Tibial nerve (tissue), 4 donors: ENCODE measurements around the gene CARD14.

ENCODE experiments used
- EP300 ChIP-seq, 2 donors: sonication (generic); formaldehyde crosslinking; IDR thresholded peaks; one replicate each; pipeline ENCODE4 v1.6.1; 2017; ENCODE audit warnings: antibody characterized with exemption in 2 of 2, mild to moderate bottlenecking in 1 of 2
- TF ChIP-seq, protein P1 (sequence below), 5 experiments: fragments of 200-600 bp in 3 of 5; fragments of 450-650 bp in 2 of 5; sonication (generic) in 3 of 5; IDR thresholded peaks; one replicate each; pipeline ENCODE4 v1.5.1; 2016 to 2019; ENCODE audit warnings: antibody characterized with exemption in 5 of 5, mild to moderate bottlenecking in 3 of 5, moderate library complexity in 2 of 5

DNA sequence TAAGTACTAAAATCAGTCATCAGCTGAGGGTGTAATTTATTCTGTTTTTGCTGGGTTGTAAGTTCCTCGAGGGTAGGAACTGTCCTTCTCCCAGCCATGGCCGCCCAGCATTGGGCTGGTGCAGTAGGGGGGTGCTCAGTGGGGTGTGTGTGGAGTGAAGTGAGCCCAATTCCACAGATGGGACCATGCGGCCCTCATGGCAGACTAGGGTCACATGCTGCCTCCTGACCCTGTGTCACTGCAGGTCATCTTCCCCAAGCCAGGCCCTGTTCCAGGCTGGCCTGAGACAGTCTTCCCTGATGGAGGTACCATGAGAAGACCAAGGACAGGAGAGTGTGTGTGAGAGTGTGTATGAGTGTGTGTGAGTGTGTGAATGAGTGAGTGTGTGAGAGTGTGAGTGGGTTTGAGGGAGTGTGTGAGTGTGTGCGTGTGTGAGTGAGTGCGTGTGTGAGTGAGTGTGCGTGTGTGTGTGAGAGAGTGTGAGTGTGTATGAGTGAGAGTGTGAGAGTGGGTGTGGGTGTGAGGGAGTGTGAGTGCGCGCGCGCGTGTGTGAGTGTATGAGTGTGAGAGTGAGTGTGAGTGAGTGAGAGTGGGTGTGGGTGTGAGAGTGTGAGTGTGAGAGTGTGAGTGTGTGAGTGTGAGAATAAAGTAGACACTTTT is 54.1 kb downstream of the CARD14 start:
- TF ChIP-seq, protein P1, sequence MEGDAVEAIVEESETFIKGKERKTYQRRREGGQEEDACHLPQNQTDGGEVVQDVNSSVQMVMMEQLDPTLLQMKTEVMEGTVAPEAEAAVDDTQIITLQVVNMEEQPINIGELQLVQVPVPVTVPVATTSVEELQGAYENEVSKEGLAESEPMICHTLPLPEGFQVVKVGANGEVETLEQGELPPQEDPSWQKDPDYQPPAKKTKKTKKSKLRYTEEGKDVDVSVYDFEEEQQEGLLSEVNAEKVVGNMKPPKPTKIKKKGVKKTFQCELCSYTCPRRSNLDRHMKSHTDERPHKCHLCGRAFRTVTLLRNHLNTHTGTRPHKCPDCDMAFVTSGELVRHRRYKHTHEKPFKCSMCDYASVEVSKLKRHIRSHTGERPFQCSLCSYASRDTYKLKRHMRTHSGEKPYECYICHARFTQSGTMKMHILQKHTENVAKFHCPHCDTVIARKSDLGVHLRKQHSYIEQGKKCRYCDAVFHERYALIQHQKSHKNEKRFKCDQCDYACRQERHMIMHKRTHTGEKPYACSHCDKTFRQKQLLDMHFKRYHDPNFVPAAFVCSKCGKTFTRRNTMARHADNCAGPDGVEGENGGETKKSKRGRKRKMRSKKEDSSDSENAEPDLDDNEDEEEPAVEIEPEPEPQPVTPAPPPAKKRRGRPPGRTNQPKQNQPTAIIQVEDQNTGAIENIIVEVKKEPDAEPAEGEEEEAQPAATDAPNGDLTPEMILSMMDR (IDR thresholded peaks at IDR 0.05) = no peak
- TF ChIP-seq EP300 (IDR thresholded peaks at IDR 0.05) = no peak
